Daoy (cell line): ENCODE measurements around the gene CDK5R2. TPM values are rescaled to one million over a fixed set of nuclear protein-coding genes. Genes with fewer than 3 reads are reported as not detected.

Experiments used
- DNase-seq: peaks from one replicate; pipeline ENCODE4 v3.0.0-alpha.2; 2015; ENCODE audit warnings: low read depth
- total RNA-seq: library from RNA; depleted of rRNA; stranded (reverse); fragments of >200 nt; shearing (Covaris generic); gene quantifications from 2 replicates; pipeline ENCODE4 v1.2.3, GENCODE V29; 2014

Gene CDK5R2
- total RNA-seq, 1 experiment from 2014 or later, result 0.06 TPM

GRCh38 chr2:218961651-218962570 lies 2.4 kb downstream of the CDK5R2 start:
- peak; percentile 30 for DNase-seq

- peak; percentile 95 for DNase-seq
Observed at GRCh38 chr2:218962859-218963492, 3.5 kb downstream of the CDK5R2 start.

DNA sequence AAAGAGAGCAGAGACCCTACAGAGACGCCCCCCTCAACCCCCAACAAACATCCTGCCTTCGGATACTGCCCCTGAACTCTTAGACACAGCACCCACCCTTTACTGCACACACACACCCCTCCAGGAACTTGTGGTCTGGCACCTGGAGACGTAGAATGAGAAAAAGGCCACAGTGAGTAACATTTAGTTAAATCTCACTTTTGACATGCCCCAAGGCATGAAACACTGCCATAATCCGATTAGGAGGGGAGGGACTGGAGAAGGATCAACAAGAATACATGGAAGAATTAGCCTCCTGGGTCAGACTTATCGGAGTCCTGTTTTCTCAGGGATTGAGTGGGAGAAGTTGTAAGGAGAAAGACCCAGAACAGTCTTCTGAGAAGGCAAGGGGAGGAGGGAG lies 4.1 kb downstream of the CDK5R2 start:
- DNase-seq, result peak; percentile 29

GRCh38 chr2:218964041-218964771 lies 4.7 kb downstream of the CDK5R2 start:
- DNase-seq, result peak; percentile 89

GRCh38 chr2:218970894-218971293 lies 11.4 kb downstream of the CDK5R2 start:
- no peak for DNase-seq

GRCh38 chr2:218975060-218975777 lies 15.8 kb downstream of the CDK5R2 start:
- no peak for DNase-seq

GRCh38 chr2:218979846-218980734 lies 20.6 kb downstream of the CDK5R2 start:
- DNase-seq, result peak; percentile 88

GRCh38 chr2:218980735-218981389 lies 21.4 kb downstream of the CDK5R2 start:
- DNase-seq, result no peak

GRCh38 chr2:218981390-218981880 lies 22.0 kb downstream of the CDK5R2 start:
- no peak for DNase-seq

GRCh38 chr2:218981881-218982585 lies 22.6 kb downstream of the CDK5R2 start:
- DNase-seq, result peak; percentile 51

DNA sequence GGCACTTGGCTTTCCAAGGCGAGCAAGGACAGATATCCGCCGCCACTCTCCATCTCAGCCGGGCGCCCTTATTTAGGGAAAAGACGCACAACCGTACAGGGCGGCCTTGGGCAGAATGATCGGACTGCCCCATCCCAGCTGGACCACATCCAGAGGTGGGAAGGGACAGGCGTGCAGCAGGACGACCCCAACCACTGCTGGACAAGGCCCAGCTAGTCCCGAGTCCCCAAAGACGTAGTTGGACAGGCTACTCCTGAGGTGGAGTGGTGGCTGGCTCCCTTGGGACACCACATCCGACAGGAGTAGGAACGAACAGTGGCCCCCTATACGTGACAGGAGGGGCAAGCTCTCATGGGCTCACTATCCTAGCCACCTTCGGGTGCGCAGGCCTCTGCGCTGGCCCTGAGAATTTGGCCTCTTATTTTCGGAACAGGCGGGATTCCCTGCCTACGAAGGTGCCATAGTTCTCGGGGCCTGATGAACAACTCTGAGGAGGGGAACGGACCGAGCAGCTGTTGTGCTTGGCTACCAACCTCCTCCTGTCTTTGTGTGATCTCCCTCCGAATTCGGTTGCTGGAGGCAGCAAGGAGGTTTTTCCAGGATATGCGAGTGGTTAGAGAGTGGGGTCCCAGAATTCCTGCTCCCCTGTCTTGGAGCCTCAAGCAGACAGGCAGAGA lies 23.3 kb downstream of the CDK5R2 start:
- no peak for DNase-seq

DNA sequence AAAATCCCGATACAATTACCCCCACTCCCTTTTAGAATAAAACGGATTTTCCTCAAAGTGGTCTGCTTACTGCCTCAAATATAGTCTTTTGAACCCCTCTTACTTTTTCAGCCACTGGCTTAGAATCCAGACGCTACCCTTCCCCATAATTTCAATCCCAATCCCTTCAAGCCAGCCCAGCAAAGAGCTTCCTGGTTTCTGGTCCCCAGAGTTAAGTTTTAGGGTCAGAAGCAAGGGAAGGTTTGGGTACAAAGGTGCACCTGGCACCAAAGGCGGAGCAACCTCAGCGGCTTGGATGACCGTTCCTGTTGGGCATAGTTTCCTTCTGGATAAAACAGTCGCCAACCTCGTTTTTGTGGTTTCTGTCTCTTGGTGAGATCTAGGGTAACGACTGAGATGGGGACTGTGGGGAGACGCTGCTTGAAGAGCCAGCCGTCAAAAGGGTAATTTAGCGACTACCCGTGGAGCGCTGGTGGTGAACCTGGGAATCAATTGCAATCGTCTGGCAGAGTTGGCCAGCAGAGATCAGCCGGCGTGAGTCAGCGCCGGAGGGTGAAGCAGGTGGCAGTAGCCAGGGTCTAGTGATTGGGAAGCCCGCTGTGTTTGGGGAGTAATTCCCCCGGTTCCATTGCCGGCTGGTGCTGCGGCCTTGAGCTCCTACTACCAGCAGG lies 23.9 kb downstream of the CDK5R2 start:
- DNase-seq, result no peak

DNA sequence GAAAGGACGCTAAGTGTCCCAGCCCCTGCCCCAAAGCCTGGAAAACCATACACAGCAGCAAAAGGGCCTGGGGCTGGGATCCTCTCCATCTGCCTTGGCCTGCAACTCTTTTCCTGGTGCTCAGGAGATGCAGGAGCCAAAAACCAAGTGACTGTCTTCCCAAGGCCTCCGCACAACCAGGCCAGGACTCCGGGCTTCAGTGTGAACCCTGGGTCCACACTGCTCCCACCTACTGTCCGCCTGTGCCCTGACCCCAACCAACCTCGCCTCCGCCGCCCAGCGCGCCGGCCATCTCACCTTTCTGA lies 24.4 kb downstream of the CDK5R2 start:
- DNase-seq, result no peak

GRCh38 chr2:218984239-218985020 lies 25.0 kb downstream of the CDK5R2 start:
- DNase-seq, result peak; percentile 45

DNA sequence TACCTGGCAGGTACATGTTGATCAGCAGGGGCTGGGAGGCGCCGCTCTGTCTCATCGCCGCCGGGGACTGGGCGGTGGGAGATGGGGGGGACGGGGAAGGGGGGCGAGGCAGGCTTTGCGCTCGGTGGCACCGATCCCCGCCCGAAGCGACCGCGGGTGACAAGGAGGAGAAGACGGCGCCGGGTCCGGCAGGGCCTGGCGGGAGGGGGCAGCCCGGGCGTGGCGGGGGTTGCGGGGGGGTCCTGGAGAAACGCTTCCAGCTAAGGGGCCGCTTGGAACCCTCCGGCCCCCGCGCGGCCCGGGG lies 25.5 kb downstream of the CDK5R2 start, which contains the start of gene FEV:
TSS of gene FEV (minus strand) at position 164 of the 304 bp plus-strand sequence. CDS start at position 55, 109 bp downstream.
- DNase-seq, result no peak

DNA sequence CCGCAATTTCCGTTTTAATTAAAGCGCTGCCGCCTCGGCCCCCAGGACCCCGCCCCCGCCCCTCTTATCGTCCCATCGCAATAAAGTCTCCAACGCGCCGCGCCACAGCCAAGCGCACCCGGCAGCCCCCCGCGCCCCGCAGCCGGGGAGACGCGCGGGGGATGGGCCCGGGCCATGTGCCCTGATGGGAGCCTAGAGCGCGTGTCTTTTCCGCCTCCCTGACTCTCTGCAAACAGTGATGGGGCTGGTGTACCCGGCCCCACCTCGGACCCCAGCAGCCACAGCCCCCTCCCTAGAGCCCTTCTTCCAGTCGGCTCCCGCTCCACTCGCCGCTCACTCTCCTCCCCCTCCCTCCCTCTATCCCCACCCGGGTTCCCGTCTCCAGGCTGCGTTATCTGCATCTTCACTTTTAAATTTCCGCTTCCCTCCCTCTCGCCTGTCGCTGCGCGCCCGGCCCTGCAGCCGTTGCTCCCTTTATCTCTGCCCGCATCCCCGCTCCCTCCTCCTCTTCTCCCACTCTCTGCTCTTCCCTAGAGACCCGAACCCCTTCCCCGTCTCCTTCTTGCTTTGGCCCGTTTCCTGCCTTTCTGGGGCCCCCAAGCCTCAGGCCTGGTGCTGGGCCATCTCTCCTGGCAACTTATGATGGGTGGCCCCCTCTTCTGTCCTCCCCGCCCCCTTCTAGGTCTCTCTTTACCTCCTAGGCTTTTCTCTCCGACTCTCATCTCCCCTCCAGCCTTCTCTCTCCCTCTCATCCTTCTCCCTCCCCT lies 26.0 kb downstream of the CDK5R2 start:
- no peak for DNase-seq
